ENCODE data around the gene CPED1. TPM values are rescaled to one million over a fixed set of nuclear protein-coding genes. Genes with fewer than 3 reads are reported as not detected.

CPED1 gene
- polyA plus RNA-seq, 6 donors from 2014 or later, result 0.16 to 1.2 (median 0.39) TPM

DNA sequence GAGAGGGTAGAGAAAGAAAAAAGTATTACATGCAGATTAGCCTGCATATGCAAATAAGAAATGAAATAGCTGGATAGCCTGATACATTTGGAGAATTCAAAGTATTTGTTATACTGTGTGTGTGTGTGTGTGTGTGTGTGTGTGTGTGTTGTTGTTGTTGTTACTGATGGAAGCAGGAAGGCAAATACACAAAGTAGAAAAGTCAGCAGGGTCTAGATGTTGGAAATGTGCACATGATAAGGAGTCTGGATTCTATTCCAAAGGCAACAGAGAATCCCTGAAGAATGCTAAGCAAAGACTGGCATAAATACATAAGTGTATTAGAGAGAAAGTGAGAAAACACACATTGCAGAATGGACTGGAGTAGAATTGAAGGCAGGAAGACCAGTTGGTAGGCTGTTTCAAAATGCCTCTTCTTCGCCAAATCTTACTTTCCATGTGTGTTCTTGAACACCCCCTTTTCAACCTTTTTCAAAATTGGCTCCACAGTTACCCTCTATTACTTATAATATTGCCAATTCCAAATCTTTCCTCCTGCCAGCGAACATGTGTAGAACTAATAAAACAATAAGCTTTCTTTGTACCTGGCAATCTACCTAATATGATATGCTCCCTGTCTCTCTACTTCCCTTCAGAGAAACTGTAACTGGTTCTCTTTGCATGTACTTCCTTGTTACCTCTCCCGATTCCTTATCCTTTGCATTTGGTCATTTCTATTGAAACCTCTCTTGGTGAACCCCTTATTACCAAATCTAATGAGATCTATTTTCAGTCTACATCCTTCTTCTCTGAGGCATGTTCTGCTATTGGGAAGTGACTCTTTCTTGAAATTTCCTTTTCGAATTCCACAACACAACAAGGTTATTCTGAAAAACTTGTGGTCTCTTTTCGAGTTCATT lies 6.2 kb downstream of the CPED1 start:
- DNase-seq (no peak), ATAC-seq (ENCODE audit: low read depth in 2 of 2) (no peak)
- peaks cover 2 to 9% (median 3%) of the 10 kb centered on the region in 3 donors for H3K27me3 Mint-ChIP-seq
- H3K9me3 Mint-ChIP-seq, result peaks cover 0 to 4% (median 0%) of the 10 kb centered on the region in 7 donors
- peak overlapping the region in 1 of 6 donors; percentile 34 for H3K27ac Mint-ChIP-seq
- H3K36me3 Mint-ChIP-seq, result no peaks in the 10 kb centered on the region
- H3K4me1 Mint-ChIP-seq, result peaks cover 17 to 22% (median 20%) of the 10 kb centered on the region in 3 donors
- H3K4me3 Mint-ChIP-seq, result no peak overlapping the region

DNA sequence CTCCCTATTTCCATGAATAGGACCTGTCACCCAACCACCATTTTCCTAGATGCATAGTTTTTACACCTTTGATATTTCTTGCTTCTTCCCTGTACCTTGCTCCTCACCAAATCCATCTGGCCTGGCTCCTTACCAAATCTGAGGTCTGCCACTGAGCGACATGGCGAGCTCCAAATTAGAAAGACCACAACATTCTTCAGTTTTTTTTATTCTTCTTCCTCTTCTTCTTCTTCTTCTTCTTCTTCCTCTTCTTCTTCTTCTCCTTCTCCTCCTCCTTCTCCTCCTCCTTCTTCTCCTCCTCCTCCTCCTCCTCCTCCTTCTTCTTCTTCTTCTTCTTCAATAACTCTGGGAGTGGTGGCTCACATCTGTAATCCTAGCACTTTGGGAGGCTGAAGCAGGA lies 7.1 kb downstream of the CPED1 start:
- ATAC-seq (ENCODE audit: low read depth in 2 of 2) (no peak), DNase-seq (no peak)
- Mint-ChIP-seq H3K27ac (peak overlapping the region in 1 of 6 donors; percentile 61), H3K4me1 (peaks cover 17 to 21% (median 19%) of the 10 kb centered on the region in 3 donors), H3K4me3 (no peak overlapping the region), H3K9me3 (peaks cover 0 to 4% (median 0%) of the 10 kb centered on the region in 7 donors), H3K27me3 (peaks cover 0 to 9% (median 0%) of the 10 kb centered on the region in 3 donors), H3K36me3 (no peaks in the 10 kb centered on the region)

GRCh38 chr7:120996333-120996987 lies 7.9 kb downstream of the CPED1 start:
- Mint-ChIP-seq H3K27me3 (peaks cover 0 to 9% (median 0%) of the 10 kb centered on the region in 3 donors), H3K27ac (peak overlapping the region in 1 of 6 donors; percentile 59), H3K4me1 (peaks cover 17 to 21% (median 19%) of the 10 kb centered on the region in 3 donors), H3K36me3 (no peaks in the 10 kb centered on the region), H3K4me3 (peak overlapping the region in 3 of 8 donors; percentile 2 to 77 (median 52)), H3K9me3 (peaks cover 0 to 4% (median 0%) of the 10 kb centered on the region in 7 donors)
- DNase-seq (peak; percentile 33), ATAC-seq (ENCODE audit: low read depth in 2 of 2) (peak; percentile 78 to 82)

GRCh38 chr7:120996988-120997345 lies 8.5 kb downstream of the CPED1 start:
- H3K4me1 Mint-ChIP-seq, result peaks cover 17 to 21% (median 19%) of the 10 kb centered on the region in 3 donors
- peaks cover 0 to 9% (median 0%) of the 10 kb centered on the region in 3 donors for H3K27me3 Mint-ChIP-seq

DNA sequence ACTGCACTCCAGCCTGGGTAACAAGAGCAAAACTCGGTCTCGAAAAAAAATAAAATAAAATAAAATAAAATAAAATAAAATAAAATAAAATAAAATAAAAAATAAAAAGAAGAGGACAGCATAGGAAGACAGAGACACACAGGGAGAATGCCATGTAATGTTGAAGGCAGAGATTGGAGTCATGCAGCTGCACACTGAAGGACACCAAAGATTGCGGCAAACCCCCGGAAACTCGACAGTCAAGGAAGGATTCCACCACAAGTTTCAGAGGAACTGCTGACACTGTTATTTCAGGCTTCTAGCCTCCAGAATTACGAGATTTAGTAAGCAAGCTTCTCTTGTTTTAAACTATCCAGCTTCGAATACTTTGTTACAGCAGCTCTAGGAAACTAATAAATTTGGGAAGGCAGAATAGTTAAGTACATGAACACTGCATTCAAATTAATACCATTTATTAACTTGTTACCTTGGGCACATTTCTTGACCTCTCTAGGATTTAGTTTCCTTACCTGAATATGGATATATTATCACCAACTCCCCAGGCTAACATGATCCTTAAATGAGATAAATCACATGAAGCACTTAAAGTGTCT lies 9.5 kb downstream of the CPED1 start:
- DNase-seq (no peak), ATAC-seq (ENCODE audit: low read depth in 2 of 2) (no peak)
- Mint-ChIP-seq H3K9me3 (peaks cover 0 to 4% (median 0%) of the 10 kb centered on the region in 7 donors), H3K27ac (no peak overlapping the region), H3K4me1 (peaks cover 17 to 21% (median 19%) of the 10 kb centered on the region in 3 donors), H3K4me3 (no peak overlapping the region), H3K36me3 (no peaks in the 10 kb centered on the region), H3K27me3 (peaks cover 0 to 9% (median under 1%) of the 10 kb centered on the region in 3 donors)

More at GRCh38 chr7:120996988-120997345, 8.5 kb downstream of the CPED1 start:
- Mint-ChIP-seq H3K4me3 (peak overlapping the region in 3 of 8 donors; percentile 2 to 77 (median 52)), H3K9me3 (peaks cover 0 to 4% (median 0%) of the 10 kb centered on the region in 7 donors), H3K36me3 (no peaks in the 10 kb centered on the region), H3K27ac (no peak overlapping the region)
- DNase-seq, result no peak
- ATAC-seq (ENCODE audit: low read depth in 2 of 2), result peak; percentile 47 to 55

- Mint-ChIP-seq H3K4me1 (peaks cover 17 to 21% (median 19%) of the 10 kb centered on the region in 3 donors), H3K9me3 (peaks cover 0 to 4% (median 0%) of the 10 kb centered on the region in 7 donors), H3K36me3 (no peaks in the 10 kb centered on the region), H3K27ac (no peak overlapping the region), H3K4me3 (no peak overlapping the region), H3K27me3 (peaks cover 3 to 12% (median 6%) of the 10 kb centered on the region in 3 donors)
- DNase-seq (no peak), ATAC-seq (ENCODE audit: low read depth in 2 of 2) (no peak)
These were observed 10.0 kb downstream of the CPED1 start for GRCh38 chr7:120998520-120998919.

- Mint-ChIP-seq H3K27me3 (peaks cover 7 to 14% (median 10%) of the 10 kb centered on the region in 3 donors), H3K9me3 (peaks cover 0 to 4% (median 0%) of the 10 kb centered on the region in 7 donors), H3K4me1 (peaks cover 17 to 21% (median 19%) of the 10 kb centered on the region in 3 donors)
These were observed 10.6 kb downstream of the CPED1 start for GRCh38 chr7:120998996-120999565.

GRCh38 chr7:121000081-121000983 lies 11.8 kb downstream of the CPED1 start:
- ATAC-seq (ENCODE audit: low read depth in 2 of 2), result no peak
- H3K27ac Mint-ChIP-seq, result no peak overlapping the region
- H3K4me1 Mint-ChIP-seq, result peaks cover 16 to 18% (median 17%) of the 10 kb centered on the region in 3 donors
- no peaks in the 10 kb centered on the region for H3K36me3 Mint-ChIP-seq
- H3K27me3 Mint-ChIP-seq, result peaks cover 8 to 13% (median 10%) of the 10 kb centered on the region in 3 donors
- no peak overlapping the region for H3K4me3 Mint-ChIP-seq
- peaks cover 0 to 8% (median 0%) of the 10 kb centered on the region in 7 donors for H3K9me3 Mint-ChIP-seq
- no peak for DNase-seq

More at GRCh38 chr7:120998996-120999565, 10.6 kb downstream of the CPED1 start:
- Mint-ChIP-seq H3K4me3 (no peak overlapping the region), H3K36me3 (no peaks in the 10 kb centered on the region), H3K27ac (no peak overlapping the region)
- no peak for ATAC-seq (ENCODE audit: low read depth in 2 of 2)
- DNase-seq, result no peak

DNA sequence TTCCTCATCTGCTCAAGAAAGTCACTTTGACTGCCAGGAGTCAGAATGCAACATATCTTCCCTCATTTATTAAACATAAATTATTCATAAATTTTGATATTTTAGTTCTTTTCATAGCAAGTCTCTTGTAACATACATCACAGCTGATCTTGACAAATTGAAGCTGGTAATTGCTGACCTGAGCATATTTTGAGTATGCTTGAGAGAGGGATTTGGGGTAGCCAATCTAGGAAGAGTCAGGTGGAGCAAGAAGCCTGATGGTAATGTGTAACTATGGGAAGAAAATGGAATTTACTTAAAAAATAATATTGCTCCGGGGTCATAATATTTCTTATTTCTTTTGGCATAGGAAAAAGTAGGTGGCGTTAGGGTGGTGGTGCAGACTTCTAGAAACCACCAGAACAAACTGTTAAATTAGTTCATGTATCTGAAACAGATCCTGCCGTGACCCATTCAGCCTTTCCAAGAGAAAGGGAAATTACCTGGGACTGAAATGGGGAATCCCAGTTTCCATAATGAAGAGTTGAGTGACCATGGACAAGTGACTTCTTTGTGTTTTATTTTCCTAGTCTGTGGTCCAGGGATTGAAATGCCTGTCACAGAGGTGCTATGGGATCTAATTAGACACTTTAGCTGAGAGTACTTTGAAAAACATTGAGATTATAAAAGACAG lies 12.9 kb downstream of the CPED1 start:
- Mint-ChIP-seq H3K27me3 (peaks cover 5 to 17% (median 15%) of the 10 kb centered on the region in 3 donors), H3K9me3 (peaks cover 0 to 8% (median 0%) of the 10 kb centered on the region in 7 donors), H3K27ac (no peak overlapping the region), H3K36me3 (no peaks in the 10 kb centered on the region), H3K4me3 (no peak overlapping the region), H3K4me1 (peaks cover 7 to 8% (median 7%) of the 10 kb centered on the region in 3 donors)
- no peak for DNase-seq
- ATAC-seq (ENCODE audit: low read depth in 2 of 2), result no peak

GRCh38 chr7:121002048-121002756 lies 13.7 kb downstream of the CPED1 start:
- Mint-ChIP-seq H3K36me3 (no peaks in the 10 kb centered on the region), H3K9me3 (peaks cover 0 to 8% (median 0%) of the 10 kb centered on the region in 7 donors), H3K27ac (no peak overlapping the region), H3K4me1 (no peaks in the 10 kb centered on the region), H3K4me3 (no peak overlapping the region), H3K27me3 (peaks cover 5 to 19% (median 19%) of the 10 kb centered on the region in 3 donors)
- ATAC-seq (ENCODE audit: low read depth in 2 of 2) (no peak), DNase-seq (no peak)

DNA sequence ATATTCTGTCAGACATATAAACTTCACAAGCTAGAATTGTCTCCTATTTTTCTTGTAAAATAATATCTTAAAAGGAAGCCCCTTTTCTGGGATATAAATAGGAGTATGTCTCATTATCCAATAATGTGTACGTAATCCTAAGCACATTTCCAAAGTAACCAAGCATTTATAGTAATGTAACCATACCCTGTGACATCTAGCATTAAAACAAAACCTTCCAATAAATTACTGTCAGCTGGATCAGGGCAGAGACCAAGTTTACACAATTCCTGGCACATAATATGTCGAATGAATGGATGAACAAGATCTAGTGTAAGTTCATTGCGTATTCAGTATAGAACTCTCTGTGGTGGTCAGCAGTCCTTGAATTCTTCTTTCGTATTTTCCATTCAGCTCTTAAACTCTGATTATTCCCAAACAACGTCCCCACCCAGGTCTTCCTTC lies 14.3 kb downstream of the CPED1 start:
- Mint-ChIP-seq H3K9me3 (peaks cover 0 to 8% (median 0%) of the 10 kb centered on the region in 7 donors), H3K4me1 (no peaks in the 10 kb centered on the region), H3K27ac (no peak overlapping the region), H3K27me3 (peaks cover 10 to 25% (median 19%) of the 10 kb centered on the region in 3 donors), H3K4me3 (no peak overlapping the region), H3K36me3 (no peaks in the 10 kb centered on the region)
- DNase-seq, result no peak
- ATAC-seq (ENCODE audit: low read depth in 2 of 2), result no peak
